H1 (cell line): ENCODE data around the gene ARHGAP6. TPM values are rescaled to one million over a fixed set of nuclear protein-coding genes. Genes with fewer than 3 reads are reported as not detected.

Experiments used
- ASH2L ChIP-seq: fragments of 200-600, 300-600 bp; sonication (generic); IDR thresholded peaks from one replicate; pipeline ENCODE4 v1.7.1; 2017; ENCODE audit warnings: low read length
- BACH1 ChIP-seq: IDR thresholded peaks from 2 replicates; pipeline ENCODE4 v1.6.1; 2012; ENCODE audit warnings: low read length, improper control_type of control experiment
- CTBP2 ChIP-seq: IDR thresholded peaks from 2 replicates; pipeline ENCODE4 v1.7.0; 2011; ENCODE audit warnings: borderline replicate concordance, mild to moderate bottlenecking, moderate library complexity, mixed read lengths, low read length; ENCODE audit not compliant: insufficient read depth, insufficient read length
- EP300 ChIP-seq, 2 experiments: IDR thresholded peaks; 1 replicate in 1 of 2; 2 replicates in 1 of 2; pipeline ENCODE4 v1.6.1; 2011 to 2012; ENCODE audit warnings: low read depth in 2 of 2, low read length in 2 of 2, mild to moderate bottlenecking in 2 of 2, borderline replicate concordance in 1 of 2, inconsistent platforms in 1 of 2, moderate library complexity in 1 of 2
- KDM5A ChIP-seq: fragments of 200-600 bp; IDR thresholded peaks from 2 replicates; pipeline ENCODE4 v1.7.1; 2012; ENCODE audit warnings: mild to moderate bottlenecking, low read length, inconsistent platforms, mixed read lengths
- SP4 ChIP-seq: IDR thresholded peaks from 2 replicates; pipeline ENCODE4 v1.6.1; 2012; ENCODE audit warnings: low read length, inconsistent platforms
- TBP ChIP-seq: IDR thresholded peaks from 2 replicates; pipeline ENCODE4 v1.6.1; 2011; ENCODE audit warnings: low read depth, low read length, improper control_type of control experiment
- polyA plus RNA-seq, 7 experiments: library from polyadenylated mRNA; depleted of rRNA in 3 of 7; stranded (reverse) in 5 of 7; unstranded in 2 of 7; fragments of >200 nt in 5 of 7; fragments of 200-250 nt in 2 of 7; gene quantifications; 1 replicate in 5 of 7; 2 replicates in 1 of 7; 4 replicates in 1 of 7; pipeline versions ENCODE4 v1.2.1 to v1.2.3, GENCODE V29; 2011 to 2013; ENCODE audit warnings: missing spikeins in 2 of 7, mixed read lengths in 2 of 7
- total RNA-seq: library from RNA; stranded (reverse); fragmentation: NEBNext Ultra II Directional; extraction: Animal tissue kit (Norgen Biotek cat#: 25700); gene quantifications from 2 replicates; pipeline ENCODE4 v1.2.1, GENCODE V29; 2021

Gene ARHGAP6
- total and polyA plus RNA-seq, 2 of the 8 experiments (the other 6 are each of a cell fraction or from before 2014, with no cell fraction given): 0.35 to 0.82 TPM

GRCh38 chrX:11567528-11568220, 98.0 kb downstream of the ARHGAP6 start (continued):
- TF ChIP-seq CTBP2 (no peak), EP300 (IDR thresholded peaks at IDR 0.05; ENCODE audit: borderline replicate concordance in 1 of 2, low read depth in 2 of 2, low read length in 2 of 2) (no peak), TBP (no peak), ASH2L (no peak), SP4 (no peak), KDM5A (no peak), BACH1 (no peak)
